SK-N-SH treated with all-trans-retinoic acid at 6 μM for 48 hours (cell line): ENCODE measurements around the gene INTU.

Source experiments
- ATAC-seq: fragments of 200-7000 bp; cut with Tn5 transposase; 3 replicates; pipeline ENCODE4 v1.9.1; 2020; ENCODE audit warnings: mild to moderate bottlenecking, moderate library complexity
- ARNTL ChIP-seq: fragments of 450-650 bp; formaldehyde crosslinking; IDR thresholded peaks from 2 replicates; pipeline ENCODE4 v1.5.0; 2020; ENCODE audit warnings: low read depth, mild to moderate bottlenecking, moderate library complexity, borderline replicate concordance
- BACH2 ChIP-seq: fragments of 250-450 bp; sonication (Bioruptor Pico); IDR thresholded peaks from 2 replicates; pipeline ENCODE4 v1.9.0; 2021; ENCODE audit warnings: mild to moderate bottlenecking, borderline replicate concordance
- CSDC2 ChIP-seq: fragments of 250-450 bp; sonication (Bioruptor Pico); IDR thresholded peaks from 2 replicates; pipeline ENCODE4 v1.5.0; 2020; ENCODE audit warnings: mild to moderate bottlenecking, moderate library complexity
- ESRRG ChIP-seq: fragments of 250-450 bp; sonication (Bioruptor Pico); IDR thresholded peaks from 2 replicates; pipeline ENCODE4 v1.6.1; 2021; ENCODE audit warnings: mild to moderate bottlenecking
- ISL1 ChIP-seq: fragments of 250-450 bp; sonication (Bioruptor Pico); IDR thresholded peaks from 2 replicates; pipeline ENCODE4 v2.1.2; 2022; ENCODE audit warnings: mild to moderate bottlenecking, moderate library complexity
- OSR1 ChIP-seq: fragments of 250-450 bp; sonication (Bioruptor Pico); IDR thresholded peaks from 2 replicates; pipeline ENCODE4 v1.8.0; 2022; ENCODE audit warnings: moderate library complexity, mild to moderate bottlenecking, inconsistent platforms
- PPARA ChIP-seq: fragments of 250-450 bp; sonication (Bioruptor Pico); IDR thresholded peaks from 2 replicates; pipeline ENCODE4 v1.5.0; 2020; ENCODE audit warnings: mild to moderate bottlenecking, borderline replicate concordance
- RARB ChIP-seq: fragments of 250-450 bp; sonication (Bioruptor Pico); IDR thresholded peaks from 2 replicates; pipeline ENCODE4 v1.8.0; 2021; ENCODE audit warnings: mild to moderate bottlenecking, moderate library complexity
- SNAI2 ChIP-seq: fragments of 250-450 bp; sonication (Bioruptor Pico); IDR thresholded peaks from 2 replicates; pipeline ENCODE4 v1.5.0; 2020; ENCODE audit warnings: mild to moderate bottlenecking, moderate library complexity
- TCF4 ChIP-seq: fragments of 250-450 bp; sonication (Bioruptor Pico); IDR thresholded peaks from 2 replicates; pipeline ENCODE4 v1.8.0; 2021; ENCODE audit warnings: mild to moderate bottlenecking, moderate library complexity, borderline replicate concordance
- TOX ChIP-seq: fragments of 250-450 bp; sonication (Bioruptor Pico); IDR thresholded peaks from 2 replicates; pipeline ENCODE4 v1.8.0; 2021; ENCODE audit warnings: mild to moderate bottlenecking, moderate library complexity, borderline replicate concordance
- ZFP3 ChIP-seq: fragments of 250-450 bp; sonication (Bioruptor Pico); IDR thresholded peaks from 2 replicates; pipeline ENCODE4 v1.5.0; 2020; ENCODE audit warnings: mild to moderate bottlenecking, moderate library complexity
- ZFP30 ChIP-seq: fragments of 450-650 bp; formaldehyde crosslinking; IDR thresholded peaks from 2 replicates; pipeline ENCODE4 v1.5.0; 2022; ENCODE audit warnings: mild to moderate bottlenecking, moderate library complexity
- ZNF565 ChIP-seq: fragments of 450-650 bp; formaldehyde crosslinking; conservative IDR thresholded peaks from 2 replicates; pipeline ENCODE4 v1.5.0; 2020; ENCODE audit warnings: low read depth, mild to moderate bottlenecking, moderate library complexity
- ZNF70 ChIP-seq: fragments of 450-650 bp; formaldehyde crosslinking; IDR thresholded peaks from 2 replicates; pipeline ENCODE4 v1.5.0; 2020; ENCODE audit warnings: mild to moderate bottlenecking, moderate library complexity
- ZNF8 ChIP-seq: fragments of 450-650 bp; formaldehyde crosslinking; IDR thresholded peaks from 2 replicates; pipeline ENCODE4 v1.5.0; 2020; ENCODE audit warnings: mild to moderate bottlenecking, moderate library complexity
- TF ChIP-seq, protein P1 (sequence below): fragments of 250-450 bp; sonication (Bioruptor Pico); IDR thresholded peaks from 2 replicates; pipeline ENCODE4 v1.8.0; 2020; ENCODE audit warnings: mild to moderate bottlenecking, moderate library complexity, borderline replicate concordance
- TF ChIP-seq, protein P2 (sequence below): fragments of 250-450 bp; sonication (Bioruptor Pico); IDR thresholded peaks from 2 replicates; pipeline ENCODE4 v1.5.1; 2020; ENCODE audit warnings: low read depth, mild to moderate bottlenecking, moderate library complexity
- TF ChIP-seq, protein P3 (sequence below): fragments of 250-450 bp; sonication (Bioruptor Pico); IDR thresholded peaks from 2 replicates; pipeline ENCODE4 v1.5.1; 2021; ENCODE audit warnings: mild to moderate bottlenecking, moderate library complexity
- TF ChIP-seq, protein P4 (sequence below): fragments of 250-450 bp; sonication (Bioruptor Pico); IDR thresholded peaks from 2 replicates; pipeline ENCODE4 v1.8.0; 2021; ENCODE audit warnings: low read depth, mild to moderate bottlenecking, moderate library complexity, borderline replicate concordance

INTU gene

DNA sequence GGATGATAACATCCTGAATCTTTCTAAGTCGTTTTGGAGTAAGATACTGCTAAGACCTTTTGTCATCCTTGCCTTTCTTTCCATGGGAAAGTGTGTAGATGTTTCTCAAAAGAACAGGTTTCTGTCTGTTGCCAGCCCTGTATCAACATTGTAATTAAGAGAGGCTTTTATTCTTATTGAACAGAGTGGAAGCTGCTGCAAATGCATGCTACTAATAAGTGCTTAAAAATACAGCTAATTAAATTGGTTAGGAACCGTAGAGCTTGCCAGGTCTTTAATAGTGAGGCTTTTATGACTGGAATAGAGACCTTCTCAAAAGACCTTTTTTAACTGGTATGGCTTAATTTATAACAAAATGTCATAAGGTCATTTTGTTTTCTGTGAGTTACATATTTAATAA is 34.4 kb downstream of the INTU start (continued):
- TF ChIP-seq, protein P1, sequence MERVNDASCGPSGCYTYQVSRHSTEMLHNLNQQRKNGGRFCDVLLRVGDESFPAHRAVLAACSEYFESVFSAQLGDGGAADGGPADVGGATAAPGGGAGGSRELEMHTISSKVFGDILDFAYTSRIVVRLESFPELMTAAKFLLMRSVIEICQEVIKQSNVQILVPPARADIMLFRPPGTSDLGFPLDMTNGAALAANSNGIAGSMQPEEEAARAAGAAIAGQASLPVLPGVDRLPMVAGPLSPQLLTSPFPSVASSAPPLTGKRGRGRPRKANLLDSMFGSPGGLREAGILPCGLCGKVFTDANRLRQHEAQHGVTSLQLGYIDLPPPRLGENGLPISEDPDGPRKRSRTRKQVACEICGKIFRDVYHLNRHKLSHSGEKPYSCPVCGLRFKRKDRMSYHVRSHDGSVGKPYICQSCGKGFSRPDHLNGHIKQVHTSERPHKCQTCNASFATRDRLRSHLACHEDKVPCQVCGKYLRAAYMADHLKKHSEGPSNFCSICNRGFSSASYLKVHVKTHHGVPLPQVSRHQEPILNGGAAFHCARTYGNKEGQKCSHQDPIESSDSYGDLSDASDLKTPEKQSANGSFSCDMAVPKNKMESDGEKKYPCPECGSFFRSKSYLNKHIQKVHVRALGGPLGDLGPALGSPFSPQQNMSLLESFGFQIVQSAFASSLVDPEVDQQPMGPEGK (CRISPR knock-in tag), result no peak
- TF ChIP-seq OSR1 (CRISPR knock-in tag), result no peak
- TF ChIP-seq, protein P2, sequence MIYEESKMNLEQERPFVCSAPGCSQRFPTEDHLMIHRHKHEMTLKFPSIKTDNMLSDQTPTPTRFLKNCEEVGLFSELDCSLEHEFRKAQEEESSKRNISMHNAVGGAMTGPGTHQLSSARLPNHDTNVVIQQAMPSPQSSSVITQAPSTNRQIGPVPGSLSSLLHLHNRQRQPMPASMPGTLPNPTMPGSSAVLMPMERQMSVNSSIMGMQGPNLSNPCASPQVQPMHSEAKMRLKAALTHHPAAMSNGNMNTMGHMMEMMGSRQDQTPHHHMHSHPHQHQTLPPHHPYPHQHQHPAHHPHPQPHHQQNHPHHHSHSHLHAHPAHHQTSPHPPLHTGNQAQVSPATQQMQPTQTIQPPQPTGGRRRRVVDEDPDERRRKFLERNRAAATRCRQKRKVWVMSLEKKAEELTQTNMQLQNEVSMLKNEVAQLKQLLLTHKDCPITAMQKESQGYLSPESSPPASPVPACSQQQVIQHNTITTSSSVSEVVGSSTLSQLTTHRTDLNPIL (CRISPR knock-in tag), result no peak

DNA sequence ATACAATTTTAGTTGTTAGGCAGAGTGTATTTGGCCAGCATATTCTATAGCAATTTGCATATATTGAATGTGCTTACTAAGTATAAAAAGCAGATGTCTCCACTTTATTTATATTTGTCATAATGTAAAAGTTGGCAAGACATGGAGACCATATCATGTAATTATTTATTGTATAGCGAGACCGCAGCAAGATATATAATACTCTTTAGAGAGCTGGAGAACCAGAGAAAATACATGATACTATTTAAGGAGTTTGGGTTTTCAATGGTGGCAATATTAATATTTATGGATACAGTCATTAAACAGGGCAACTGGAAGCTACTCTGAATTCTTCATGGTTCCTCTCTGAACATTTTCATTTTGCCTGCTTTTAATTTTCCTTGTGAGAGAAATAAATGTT is 35.0 kb downstream of the INTU start:
- TF ChIP-seq ISL1 (CRISPR knock-in tag), result no peak
- no peak for TF ChIP-seq ZNF70 (CRISPR knock-in tag)
- TF ChIP-seq ZFP3, result no peak
- TF ChIP-seq SNAI2 (CRISPR knock-in tag), result no peak
- no peak for TF ChIP-seq TCF4 (CRISPR knock-in tag)
- TF ChIP-seq PPARA (CRISPR knock-in tag), result no peak
- TF ChIP-seq, protein P3, sequence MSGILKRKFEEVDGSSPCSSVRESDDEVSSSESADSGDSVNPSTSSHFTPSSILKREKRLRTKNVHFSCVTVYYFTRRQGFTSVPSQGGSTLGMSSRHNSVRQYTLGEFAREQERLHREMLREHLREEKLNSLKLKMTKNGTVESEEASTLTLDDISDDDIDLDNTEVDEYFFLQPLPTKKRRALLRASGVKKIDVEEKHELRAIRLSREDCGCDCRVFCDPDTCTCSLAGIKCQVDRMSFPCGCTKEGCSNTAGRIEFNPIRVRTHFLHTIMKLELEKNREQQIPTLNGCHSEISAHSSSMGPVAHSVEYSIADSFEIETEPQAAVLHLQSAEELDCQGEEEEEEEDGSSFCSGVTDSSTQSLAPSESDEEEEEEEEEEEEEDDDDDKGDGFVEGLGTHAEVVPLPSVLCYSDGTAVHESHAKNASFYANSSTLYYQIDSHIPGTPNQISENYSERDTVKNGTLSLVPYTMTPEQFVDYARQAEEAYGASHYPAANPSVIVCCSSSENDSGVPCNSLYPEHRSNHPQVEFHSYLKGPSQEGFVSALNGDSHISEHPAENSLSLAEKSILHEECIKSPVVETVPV (CRISPR knock-in tag), result no peak
- no peak for TF ChIP-seq ZNF8 (CRISPR knock-in tag)
- no peak for TF ChIP-seq ZFP30
- TF ChIP-seq ZNF565 (CRISPR knock-in tag), result no peak
- no peak for TF ChIP-seq OSR1 (CRISPR knock-in tag)
- TF ChIP-seq, protein P2 (CRISPR knock-in tag), result no peak
- no peak for TF ChIP-seq TOX (CRISPR knock-in tag)
- TF ChIP-seq BACH2, result no peak
- no peak for TF ChIP-seq CSDC2 (CRISPR knock-in tag)
- TF ChIP-seq, protein P1 (CRISPR knock-in tag), result no peak
- TF ChIP-seq ESRRG, result no peak
- TF ChIP-seq, protein P4, sequence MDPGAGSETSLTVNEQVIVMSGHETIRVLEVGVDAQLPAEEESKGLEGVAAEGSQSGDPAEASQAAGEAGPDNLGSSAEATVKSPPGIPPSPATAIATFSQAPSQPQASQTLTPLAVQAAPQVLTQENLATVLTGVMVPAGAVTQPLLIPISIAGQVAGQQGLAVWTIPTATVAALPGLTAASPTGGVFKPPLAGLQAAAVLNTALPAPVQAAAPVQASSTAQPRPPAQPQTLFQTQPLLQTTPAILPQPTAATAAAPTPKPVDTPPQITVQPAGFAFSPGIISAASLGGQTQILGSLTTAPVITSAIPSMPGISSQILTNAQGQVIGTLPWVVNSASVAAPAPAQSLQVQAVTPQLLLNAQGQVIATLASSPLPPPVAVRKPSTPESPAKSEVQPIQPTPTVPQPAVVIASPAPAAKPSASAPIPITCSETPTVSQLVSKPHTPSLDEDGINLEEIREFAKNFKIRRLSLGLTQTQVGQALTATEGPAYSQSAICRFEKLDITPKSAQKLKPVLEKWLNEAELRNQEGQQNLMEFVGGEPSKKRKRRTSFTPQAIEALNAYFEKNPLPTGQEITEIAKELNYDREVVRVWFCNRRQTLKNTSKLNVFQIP (CRISPR knock-in tag), result no peak
- ATAC-seq, result no peak

DNA sequence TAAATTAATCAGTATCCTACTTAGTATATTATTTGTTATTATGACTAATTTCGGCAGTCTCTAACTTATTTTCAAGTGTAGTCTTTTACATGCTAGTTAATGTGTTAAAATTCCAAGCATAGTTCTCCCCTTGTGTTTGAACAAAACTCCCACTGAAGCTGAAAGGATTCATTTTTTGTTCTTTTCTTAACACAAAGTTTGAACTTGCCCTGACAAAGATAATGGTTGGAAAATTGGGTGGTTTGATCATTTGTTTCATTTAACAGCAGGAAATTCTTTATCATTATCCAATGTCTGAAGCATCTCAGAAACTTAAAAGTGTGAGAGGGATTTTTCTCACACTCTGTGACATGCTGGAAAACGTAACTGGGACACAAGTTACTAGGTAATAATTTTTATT is 36.0 kb downstream of the INTU start:
- ATAC-seq, result no peak
- TF ChIP-seq, protein P2 (CRISPR knock-in tag), result no peak
- TF ChIP-seq ZFP3 (no peak), SNAI2 (CRISPR knock-in tag) (no peak), PPARA (CRISPR knock-in tag) (no peak), ARNTL (CRISPR knock-in tag) (no peak), ZNF8 (CRISPR knock-in tag) (no peak), BACH2 (no peak), RARB (CRISPR knock-in tag) (no peak), TCF4 (CRISPR knock-in tag) (no peak)
